NCI-H1417 treated with DMSO at 0.1 percent for 48 hours (cell line): ENCODE measurements around the gene ACSL1.

Source experiments
- DNase-seq: peaks from one replicate; lab custom pipeline; 2025; lab: John Stamatoyannopoulos, UW

ACSL1 gene

GRCh38 chr4:184811526-184812198 is 14.1 kb downstream of the ACSL1 start:
- no peak for DNase-seq

DNA sequence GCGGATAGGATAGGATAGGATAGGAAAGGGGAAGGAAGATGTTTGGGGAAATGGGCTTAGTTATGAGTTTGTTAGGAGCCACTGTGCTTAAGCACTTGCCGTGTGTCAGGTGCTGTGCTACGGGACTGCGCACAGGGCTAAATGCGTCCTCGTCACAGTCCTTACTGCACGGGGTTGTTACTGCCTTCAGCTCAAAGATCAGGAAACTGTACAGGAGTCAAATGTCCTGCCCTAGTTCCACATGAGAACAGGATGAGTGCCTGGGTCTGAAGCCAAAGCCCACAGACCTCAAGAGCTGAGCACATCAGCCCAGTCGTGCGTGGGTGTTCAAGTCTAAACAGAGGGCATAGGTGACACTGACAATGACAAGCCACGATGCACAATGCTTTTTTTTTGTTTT is 15.0 kb downstream of the ACSL1 start:
- DNase-seq: no peak

DNA sequence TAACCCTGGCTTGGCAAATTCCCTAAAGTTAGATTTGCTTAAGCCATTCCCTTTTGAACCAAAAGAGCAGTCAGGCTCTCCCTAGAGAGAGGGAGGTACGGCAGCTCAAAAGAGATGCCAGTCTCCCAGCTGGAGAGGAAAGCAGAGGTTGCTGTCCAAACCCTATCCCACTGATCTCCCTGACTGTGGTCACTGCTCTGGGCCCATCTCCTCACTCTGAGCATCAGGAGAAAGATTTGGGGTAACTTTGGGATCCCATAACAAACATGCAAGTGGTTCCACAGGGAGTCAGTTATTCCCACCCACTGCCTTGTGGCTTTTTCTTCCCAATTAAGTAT is 17.1 kb downstream of the ACSL1 start:
- no peak for DNase-seq

DNA sequence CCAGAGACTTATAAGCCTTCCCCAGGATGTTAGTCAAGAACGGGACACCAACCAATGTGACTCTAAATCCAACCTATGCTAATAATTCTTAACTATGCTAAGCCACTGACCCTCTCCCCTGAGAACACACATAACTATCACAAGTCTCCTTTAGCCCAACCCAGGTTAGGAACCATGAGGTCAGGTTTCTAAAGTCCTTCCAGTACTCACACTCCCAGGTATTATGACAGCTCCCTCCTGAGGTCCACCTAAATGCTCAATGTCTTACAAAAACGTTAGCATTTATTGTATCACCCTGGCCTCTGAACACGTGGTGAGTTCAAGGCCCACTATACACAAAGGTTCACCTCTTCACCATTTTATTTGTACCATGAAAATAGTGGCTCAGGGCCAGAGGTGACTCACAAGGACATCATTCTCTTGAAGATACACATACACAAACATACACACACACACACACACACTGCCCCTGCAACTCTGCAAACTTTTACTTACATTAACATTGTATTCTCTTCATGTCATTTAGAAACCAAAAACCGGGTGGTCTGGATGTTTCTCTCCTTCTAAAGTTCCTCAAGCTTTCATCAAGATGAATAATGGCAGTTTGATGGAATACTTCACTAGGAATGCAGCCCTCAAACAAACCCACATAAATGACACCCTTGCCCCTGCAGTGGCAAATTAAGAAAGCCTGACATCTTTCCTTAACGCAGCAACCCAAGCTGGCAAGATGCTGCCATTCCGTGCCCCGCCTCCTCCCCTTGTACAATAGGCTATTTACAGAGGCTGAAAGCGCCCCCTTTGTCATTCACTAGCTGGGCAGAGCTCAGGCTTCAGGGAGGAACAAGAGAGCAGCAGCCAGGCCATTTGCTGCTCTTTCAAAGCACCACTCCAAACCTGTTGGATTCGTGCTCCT is 17.7 kb downstream of the ACSL1 start:
- no peak for DNase-seq

DNA sequence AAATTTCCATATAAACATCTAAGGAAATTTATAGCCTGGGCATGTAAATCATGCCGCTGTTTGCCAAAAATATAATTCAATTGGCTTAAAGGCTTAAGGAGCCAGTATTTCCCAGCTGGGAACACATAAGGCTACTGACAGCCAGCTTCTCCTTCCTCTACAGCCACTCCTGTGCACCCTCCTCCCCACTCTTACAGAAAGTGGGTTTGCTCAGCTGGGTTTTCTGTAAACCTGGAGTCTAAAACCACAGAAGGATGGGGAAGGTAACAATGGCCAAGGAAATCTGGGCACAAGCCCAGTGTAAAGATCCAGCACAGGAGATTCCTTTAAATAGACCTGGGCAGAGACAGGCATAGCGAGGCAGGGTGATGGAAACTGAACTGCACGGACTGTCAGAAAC is 18.5 kb downstream of the ACSL1 start:
- DNase-seq: no peak

GRCh38 chr4:184806711-184807110 is 19.1 kb downstream of the ACSL1 start:
- no peak for DNase-seq

DNA sequence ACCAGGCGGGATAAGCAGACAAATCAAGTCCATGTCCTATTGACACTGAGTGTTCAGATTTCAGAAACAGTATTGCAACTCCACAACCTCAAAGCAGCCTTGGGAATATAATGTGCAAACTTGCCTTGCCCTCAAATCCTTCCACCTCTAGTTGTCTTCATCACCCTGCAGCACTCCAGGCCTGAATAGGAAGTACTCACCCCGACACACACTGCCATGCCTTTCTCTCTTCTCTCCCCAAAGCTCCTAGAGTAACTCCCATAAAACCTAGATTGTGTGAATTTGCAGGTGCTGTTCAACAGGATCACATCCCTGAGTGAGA is 19.6 kb downstream of the ACSL1 start:
- no peak for DNase-seq

GRCh38 chr4:184805462-184806228 is 20.1 kb downstream of the ACSL1 start:
- no peak for DNase-seq

- DNase-seq: no peak
These were observed 21.1 kb downstream of the ACSL1 start for GRCh38 chr4:184804621-184805020.

DNA sequence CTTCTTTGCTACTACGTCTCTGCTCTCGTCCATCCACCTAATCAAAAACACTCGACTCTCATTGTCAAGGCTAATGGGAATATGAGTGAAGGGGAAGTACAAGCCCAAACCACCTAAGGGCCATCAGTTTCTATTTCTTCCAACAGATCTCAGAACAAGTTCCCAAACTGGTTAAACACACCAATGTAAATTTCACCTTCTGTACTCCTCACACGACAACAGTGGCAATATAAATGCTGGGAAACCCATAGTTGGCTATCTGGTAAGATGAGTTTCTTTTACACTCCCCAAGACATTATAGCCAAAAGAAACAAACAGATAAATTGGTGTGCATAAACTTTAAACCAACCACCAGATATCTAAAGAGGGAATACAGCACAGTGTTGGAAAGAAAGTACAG is 21.9 kb downstream of the ACSL1 start:
- DNase-seq: no peak

DNA sequence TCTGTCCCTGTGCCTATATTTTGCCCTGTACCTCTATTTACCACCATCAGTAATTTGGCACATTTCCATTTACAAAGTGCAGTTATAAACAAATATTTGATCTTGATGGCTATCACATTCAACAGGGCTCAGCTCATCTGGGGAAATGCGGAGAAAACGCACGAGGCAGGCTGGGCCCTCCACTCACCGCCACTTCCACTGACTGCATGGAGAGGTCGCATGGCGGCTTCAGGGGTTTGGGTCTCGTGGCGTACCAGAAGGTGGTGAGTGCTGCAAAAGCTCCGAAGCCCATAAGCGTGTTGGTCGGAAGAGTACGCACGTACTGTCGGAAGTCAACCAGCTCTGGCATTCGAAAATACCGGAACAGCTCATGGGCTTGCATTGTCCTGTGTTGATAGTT is 22.6 kb downstream of the ACSL1 start:
- no peak for DNase-seq

DNA sequence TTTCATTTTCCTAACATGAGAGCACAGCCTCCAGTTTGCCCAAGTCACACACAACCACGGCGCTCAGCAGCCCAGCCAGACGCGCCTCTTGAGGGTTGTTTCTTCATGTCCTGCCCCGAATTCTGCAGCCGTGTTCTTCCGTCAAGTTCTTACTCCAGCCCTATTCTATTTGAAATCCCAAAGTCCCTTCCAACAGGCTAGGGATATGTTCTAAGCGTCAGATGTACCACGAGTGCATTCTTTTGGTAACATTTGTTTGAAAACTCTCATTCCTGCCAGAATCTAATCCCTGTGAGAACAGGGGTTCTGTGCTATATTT is 23.1 kb downstream of the ACSL1 start:
- DNase-seq: no peak

DNA sequence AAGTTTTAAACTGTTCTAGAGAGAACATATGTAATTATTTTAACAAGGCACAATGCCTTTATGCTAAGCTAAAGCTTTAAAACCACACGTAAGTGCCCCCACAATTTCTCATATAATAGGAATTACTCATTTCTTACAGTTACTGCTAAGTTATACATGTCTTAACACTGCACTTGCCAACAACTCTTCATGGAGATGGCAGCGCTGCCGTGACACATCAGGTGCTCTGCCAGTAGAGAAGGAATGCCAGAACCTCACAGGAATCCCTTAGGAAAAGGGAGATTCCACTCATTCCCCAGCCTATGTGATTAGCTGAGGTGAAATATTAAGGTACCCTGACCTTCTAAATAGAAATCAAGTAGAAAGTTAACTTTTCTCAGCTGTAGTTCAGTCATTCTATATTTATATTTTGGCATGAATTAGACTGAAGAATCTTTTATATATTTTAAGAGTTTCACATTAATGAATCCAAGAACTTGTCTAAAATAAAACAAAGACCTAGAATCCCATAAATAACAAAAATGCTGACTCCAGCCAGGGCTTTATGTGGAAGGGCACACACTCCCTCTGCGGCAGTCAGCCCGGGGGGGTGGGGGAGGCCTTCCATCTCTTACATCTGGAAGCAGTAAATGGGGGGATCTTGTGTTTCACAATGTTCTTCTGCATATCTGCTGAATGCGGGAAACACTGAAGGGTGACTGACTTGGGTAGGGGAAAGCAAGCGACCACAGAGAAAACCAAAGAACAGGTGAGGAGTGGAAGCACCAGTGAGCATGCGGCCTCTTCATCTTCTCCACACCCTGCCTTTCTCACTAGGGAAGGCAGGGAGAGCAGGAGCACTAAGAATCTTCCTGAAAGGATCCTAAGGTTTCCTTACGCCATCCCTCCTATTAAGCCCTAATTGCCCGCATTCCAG is 23.7 kb downstream of the ACSL1 start:
- DNase-seq: no peak

DNA sequence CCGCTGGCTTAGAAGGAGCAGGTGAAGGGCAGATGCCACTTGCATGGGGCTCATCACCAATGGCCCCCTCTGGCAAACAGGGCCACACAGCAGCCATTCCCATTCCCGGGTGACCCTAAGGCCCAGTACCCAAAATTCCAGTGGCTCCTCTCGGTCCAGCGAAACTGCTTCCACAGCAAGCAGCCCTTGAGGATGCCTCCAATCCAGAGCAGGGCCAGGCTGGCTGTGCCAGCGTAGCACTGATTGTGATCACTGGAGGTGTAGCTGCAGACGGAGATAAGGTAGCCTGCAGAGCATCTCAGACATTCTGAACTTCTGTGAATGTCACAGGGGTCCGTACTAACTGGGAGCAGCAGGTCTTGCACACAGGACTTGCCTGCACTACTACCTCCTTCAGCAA is 27.3 kb downstream of the ACSL1 start:
- DNase-seq: no peak

DNA sequence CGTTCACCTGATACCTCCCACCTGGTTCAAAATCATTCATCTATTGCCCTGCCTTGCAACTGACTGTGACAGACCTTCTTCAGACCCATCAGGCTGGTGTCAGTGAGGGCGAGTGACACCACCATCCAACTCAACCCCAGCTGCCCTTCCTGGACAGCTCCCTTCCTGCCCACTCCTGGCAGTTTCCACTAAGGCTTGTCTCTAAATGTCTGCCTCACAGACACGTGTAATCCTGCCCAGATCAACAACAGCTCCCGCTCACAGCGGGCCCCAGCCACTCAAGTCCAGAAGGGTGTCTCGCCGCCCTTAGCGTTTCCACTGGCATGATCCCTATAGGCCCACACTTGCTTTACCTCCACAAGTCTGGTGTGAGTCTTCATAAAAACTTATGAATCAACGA is 28.9 kb downstream of the ACSL1 start:
- DNase-seq: no peak

DNA sequence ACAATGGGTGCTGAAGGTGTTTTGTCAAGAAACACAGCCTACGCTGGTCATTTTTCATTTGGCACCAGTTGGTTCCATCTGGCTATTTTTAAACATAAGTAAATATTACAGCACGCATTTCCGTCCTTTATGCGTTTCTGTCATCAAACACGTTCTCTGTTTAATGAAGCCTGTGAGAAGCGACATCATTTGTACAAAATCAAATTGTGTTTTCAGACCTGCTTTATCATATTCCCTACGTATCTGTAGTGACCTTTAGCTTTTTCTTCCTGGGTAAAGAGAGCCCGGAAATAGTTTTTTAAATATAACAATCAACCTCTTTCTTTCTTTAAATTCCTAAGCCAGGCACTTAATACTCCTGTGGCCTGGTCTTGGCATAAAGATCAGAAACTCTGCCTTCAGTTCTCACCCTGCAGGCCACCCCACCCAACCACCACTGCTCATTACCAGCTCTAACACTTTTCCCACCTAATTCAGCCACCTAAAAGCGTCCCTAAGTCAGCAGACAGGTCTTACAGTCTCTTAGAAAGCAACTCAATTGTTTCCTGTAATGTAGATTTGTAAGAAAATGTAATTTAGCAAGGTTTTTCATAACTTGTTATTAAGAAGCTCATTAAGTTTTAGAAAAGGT is 30.4 kb downstream of the ACSL1 start:
- no peak for DNase-seq

DNA sequence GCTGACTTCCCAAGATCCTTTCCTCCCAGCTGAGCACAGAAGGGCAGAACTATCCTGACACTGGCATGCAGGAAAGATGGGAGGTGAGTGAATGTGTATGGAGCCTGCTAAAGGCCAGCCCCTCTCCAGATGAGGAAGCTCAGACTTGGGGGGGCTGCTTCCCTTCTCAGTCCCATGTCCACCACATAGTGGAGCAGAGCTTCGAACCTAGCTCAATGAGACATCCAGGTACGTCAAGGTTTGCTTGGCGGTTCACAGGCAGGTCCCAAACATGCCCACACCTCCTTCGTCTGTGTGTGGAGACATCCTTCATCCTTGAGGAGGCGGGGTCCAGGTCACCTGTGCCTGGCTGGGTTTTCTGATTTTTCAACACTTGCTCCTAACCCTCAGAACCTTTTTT is 31.3 kb downstream of the ACSL1 start:
- no peak for DNase-seq

GRCh38 chr4:184793735-184794355 is 31.9 kb downstream of the ACSL1 start:
- DNase-seq: no peak

DNA sequence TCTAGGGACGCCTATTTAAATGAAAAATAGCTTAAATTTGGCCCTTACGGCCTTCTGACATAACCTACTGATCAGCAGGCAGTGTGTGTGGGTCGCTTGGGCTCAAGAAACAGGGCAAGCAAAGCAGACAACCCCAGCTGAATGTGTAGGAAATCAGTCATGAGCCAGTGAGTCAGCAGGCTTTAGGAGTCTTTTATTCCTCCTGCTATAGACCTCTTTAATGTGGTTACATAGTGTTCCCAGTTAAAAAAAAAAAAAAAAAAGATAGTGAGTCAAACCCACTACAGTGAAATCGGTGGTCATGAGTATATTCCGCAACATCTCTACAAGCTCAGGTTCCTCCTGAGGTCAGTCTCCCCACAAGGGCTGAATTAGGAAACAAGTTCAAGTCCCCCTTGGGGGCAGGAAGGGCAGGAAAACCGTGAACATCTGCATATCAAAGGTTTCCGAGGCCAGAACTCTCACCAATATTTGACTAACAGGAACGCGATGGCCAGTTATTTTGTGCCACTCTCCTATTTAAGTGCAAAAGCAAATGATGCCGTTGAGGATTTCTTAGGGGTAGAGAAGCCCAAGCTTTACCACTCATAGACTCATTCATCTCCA is 32.7 kb downstream of the ACSL1 start:
- no peak for DNase-seq

- DNase-seq: no peak
These were observed 33.4 kb downstream of the ACSL1 start for GRCh38 chr4:184792334-184792733.

- DNase-seq: no peak
These were observed 34.9 kb downstream of the ACSL1 start for GRCh38 chr4:184790826-184791225.
